ENCODE data around the gene RNF208.

Gene RNF208

GRCh38 chr9:137226338-137227053 is 4.5 kb upstream of the RNF208 start:
- no peak for DNase-seq

GRCh38 chr9:137225699-137226331 is 3.8 kb upstream of the RNF208 start:
- DNase-seq = no peak

- no peak for DNase-seq
These were observed 3.0 kb upstream of the RNF208 start, which contains the start of gene CYSRT1 for GRCh38 chr9:137224830-137225694. Gene CYSRT1 (plus strand): TSS chr9:137225174. CDS start chr9:137225622, 448 bp downstream.

GRCh38 chr9:137223078-137223970 is 1.3 kb upstream of the RNF208 start:
- peak; percentile 99 for DNase-seq

- DNase-seq = peak; percentile 32
These were observed 431 bp downstream of the RNF208 start for GRCh38 chr9:137221506-137222111.

GRCh38 chr9:137221095-137221505 is 940 bp downstream of the RNF208 start:
- no peak for DNase-seq

GRCh38 chr9:137220317-137221094 is 1.5 kb downstream of the RNF208 start:
- DNase-seq = no peak

GRCh38 chr9:137219757-137220316 is 2.2 kb downstream of the RNF208 start:
- no peak for DNase-seq

GRCh38 chr9:137218754-137219271 is 3.2 kb downstream of the RNF208 start:
- DNase-seq = no peak

GRCh38 chr9:137218212-137218753 is 3.8 kb downstream of the RNF208 start:
- no peak for DNase-seq

GRCh38 chr9:137217276-137218211 is 4.5 kb downstream of the RNF208 start:
- DNase-seq = no peak

GRCh38 chr9:137216188-137216965 is 5.7 kb downstream of the RNF208 start:
- no peak for DNase-seq

GRCh38 chr9:137215196-137215986 is 6.6 kb downstream of the RNF208 start:
- no peak for DNase-seq

GRCh38 chr9:137214620-137215019 is 7.4 kb downstream of the RNF208 start:
- DNase-seq = no peak

GRCh38 chr9:137213160-137214060 is 8.6 kb downstream of the RNF208 start:
- DNase-seq = no peak

- DNase-seq = no peak
These were observed 9.5 kb downstream of the RNF208 start for GRCh38 chr9:137212520-137212919.
